Adrenal gland (tissue), 12 donors: ENCODE data around the gene PRICKLE2. TPM values are rescaled to one million over a fixed set of nuclear protein-coding genes. Genes with fewer than 3 reads are reported as not detected.

Experiments
- DNase-seq, 7 donors: peaks; one replicate each; pipeline ENCODE4 v3.0.0-alpha.2; 2019 to 2020
- H3K27ac ChIP-seq, 5 donors: fragments of 200-600 bp; sonication (generic) in 4 of 5; 1 replicate in 3 of 5; 2 replicates in 2 of 5; pipeline versions ENCODE4 v1.5.1 to v1.8.0; 2016 to 2020; ENCODE audit warnings: mild to moderate bottlenecking in 1 of 5
- H3K27me3 ChIP-seq: fragments of 200-600 bp; 2 replicates; pipeline ENCODE4 v1.8.0; 2021
- H3K36me3 ChIP-seq, 2 donors: fragments of 200-600 bp; replicated peaks in 1 of 2; 1 replicate in 1 of 2; 2 replicates in 1 of 2; pipeline versions ENCODE4 v1.5.1 to v1.8.0; 2018 to 2022
- H3K4me1 ChIP-seq, 2 donors: fragments of 200-600 bp; replicated peaks in 1 of 2; 1 replicate in 1 of 2; 2 replicates in 1 of 2; pipeline versions ENCODE4 v1.5.1 to v1.8.0; 2018 to 2021
- H3K4me3 ChIP-seq, 4 donors: fragments of 200-600 bp; sonication (generic) in 3 of 4; one replicate each; pipeline ENCODE4 v1.5.1; 2016 to 2018
- H3K9me3 ChIP-seq, 3 donors: fragments of 200-600 bp; sonication (generic) in 1 of 3; replicated peaks in 1 of 3; 1 replicate in 2 of 3; 2 replicates in 1 of 3; pipeline versions ENCODE4 v1.5.1 to v1.8.0; 2016 to 2021
- POLR2A ChIP-seq, 2 donors: fragments of 450-650 bp; IDR thresholded peaks; one replicate each; pipeline ENCODE4 v1.6.1; 2017; ENCODE audit warnings: antibody characterized with exemption in 2 of 2, mild to moderate bottlenecking in 2 of 2, moderate library complexity in 1 of 2
- WGBS, 4 donors: extraction: QIAGEN DNeasy Blood & Tissue Kit in 2 of 4; methylation state at CpG; one replicate each; pipeline versions ENCODE4 v1.1.5 to v1.1.7; 2013 to 2017; 5-methylcytosine and 5-hydroxymethylcytosine counted together
- intact Hi-C, 2 donors: fragments of 100-400 bp; cut with DNase I; formaldehyde crosslinking; loops; one replicate each; pipeline versions ENCODE4 v1.14.1 to v1.15.0; 2022 to 2023
- polyA plus RNA-seq, 3 donors: library from polyadenylated mRNA; stranded (reverse); fragments of 200-250 nt in 2 of 3; fragments of 350-450 nt in 1 of 3; fragmentation: Illumina TruSeq in 1 of 3; extraction: RNeasy Lipid Tissue Mini Kit (QIAGEN cat#74804) in 1 of 3; gene quantifications; one replicate each; pipeline ENCODE4 v1.2.3, GENCODE V29; 2013 to 2014
- total RNA-seq, 9 donors: library from RNA; depleted of rRNA in 4 of 9; stranded (reverse); fragments of >200 nt in 4 of 9; fragments of 120-200 nt in 1 of 9; fragmentation: NEBNext Ultra II Directional in 1 of 9; extraction: Animal tissue kit (Norgen Biotek cat#: 25700) in 1 of 9; gene quantifications; one replicate each; pipeline versions ENCODE4 v1.1.0 to v1.2.4, GENCODE V29; 2013 to 2023
- TF ChIP-seq, protein P1 (sequence below), 6 experiments: fragments of 450-650 bp in 4 of 6; fragments of 200-600 bp in 2 of 6; sonication (generic) in 1 of 6; IDR thresholded peaks; 1 replicate in 5 of 6; 2 replicates in 1 of 6; pipeline versions ENCODE4 v1.5.1 to v1.8.0; 2016 to 2021; ENCODE audit warnings: antibody characterized with exemption in 6 of 6, mild to moderate bottlenecking in 2 of 6, moderate library complexity in 1 of 6
- donor health status: healthy with polysubstance abuse.
- donor health status: Bipolar disorder and iron deficiency.
- donor health status: DM: yes; HTN: yes; CAD: no.
- donor health status: DM: no; HTN: no; CAD: no.
- donor health status: DM: no; HTN: no; CAD: no.
- donor health status: DM: yes; HTN: yes; CAD: no.

Gene PRICKLE2
- total and polyA plus RNA-seq, 12 donors, result 1.3 to 15.7 (median 8.1) TPM

DNA sequence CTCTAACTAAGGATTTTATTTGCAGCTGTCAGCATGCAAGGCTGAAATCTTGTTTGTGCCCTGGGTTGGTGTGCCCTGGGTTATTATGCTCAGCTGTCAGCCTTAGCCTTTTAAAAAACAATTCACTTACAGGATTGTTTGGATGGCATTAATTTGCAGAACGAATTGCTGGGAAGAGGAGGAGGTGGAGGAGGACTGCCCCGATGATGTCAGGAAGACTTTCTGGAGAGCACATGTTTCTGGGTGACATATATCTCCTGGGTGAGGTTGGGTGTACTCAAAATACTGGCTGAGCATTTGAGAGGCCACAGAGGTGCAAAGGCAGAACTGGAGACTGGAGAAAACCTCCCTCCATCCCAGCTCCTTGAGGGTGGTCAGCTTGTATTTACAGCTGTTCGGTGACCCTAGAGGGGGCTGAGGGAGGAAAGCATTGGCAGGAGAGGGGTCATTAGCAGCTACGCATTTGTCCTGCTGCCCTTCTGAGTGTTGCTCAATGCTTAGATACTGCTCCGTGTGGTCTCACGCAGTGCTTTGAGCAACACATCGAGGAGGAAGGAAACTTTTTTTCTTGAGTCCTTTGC lies 142.2 kb downstream of the PRICKLE2 start:
- intact Hi-C loops, result no loop called here
- 59 to 67% (median 64%) methylated on average over 6 to 7 of the region's 7 CpGs for WGBS, 4 donors
- no peaks in the 10 kb centered on the region for H3K9me3 ChIP-seq
- peak overlapping the region in 2 of 5 donors; percentile 24 to 48 for H3K27ac ChIP-seq
- no peaks in the 10 kb centered on the region for H3K27me3 ChIP-seq
- TF ChIP-seq POLR2A (IDR thresholded peaks at IDR 0.05), result no peak
- TF ChIP-seq, protein P1, sequence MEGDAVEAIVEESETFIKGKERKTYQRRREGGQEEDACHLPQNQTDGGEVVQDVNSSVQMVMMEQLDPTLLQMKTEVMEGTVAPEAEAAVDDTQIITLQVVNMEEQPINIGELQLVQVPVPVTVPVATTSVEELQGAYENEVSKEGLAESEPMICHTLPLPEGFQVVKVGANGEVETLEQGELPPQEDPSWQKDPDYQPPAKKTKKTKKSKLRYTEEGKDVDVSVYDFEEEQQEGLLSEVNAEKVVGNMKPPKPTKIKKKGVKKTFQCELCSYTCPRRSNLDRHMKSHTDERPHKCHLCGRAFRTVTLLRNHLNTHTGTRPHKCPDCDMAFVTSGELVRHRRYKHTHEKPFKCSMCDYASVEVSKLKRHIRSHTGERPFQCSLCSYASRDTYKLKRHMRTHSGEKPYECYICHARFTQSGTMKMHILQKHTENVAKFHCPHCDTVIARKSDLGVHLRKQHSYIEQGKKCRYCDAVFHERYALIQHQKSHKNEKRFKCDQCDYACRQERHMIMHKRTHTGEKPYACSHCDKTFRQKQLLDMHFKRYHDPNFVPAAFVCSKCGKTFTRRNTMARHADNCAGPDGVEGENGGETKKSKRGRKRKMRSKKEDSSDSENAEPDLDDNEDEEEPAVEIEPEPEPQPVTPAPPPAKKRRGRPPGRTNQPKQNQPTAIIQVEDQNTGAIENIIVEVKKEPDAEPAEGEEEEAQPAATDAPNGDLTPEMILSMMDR (IDR thresholded peaks at IDR 0.05), result no peak
- DNase-seq, result no peak
- no peak overlapping the region for H3K4me3 ChIP-seq
- H3K4me1 ChIP-seq, result peaks cover 0 to 8% of the 10 kb centered on the region in 2 donors
- no peaks in the 10 kb centered on the region for H3K36me3 ChIP-seq

DNA sequence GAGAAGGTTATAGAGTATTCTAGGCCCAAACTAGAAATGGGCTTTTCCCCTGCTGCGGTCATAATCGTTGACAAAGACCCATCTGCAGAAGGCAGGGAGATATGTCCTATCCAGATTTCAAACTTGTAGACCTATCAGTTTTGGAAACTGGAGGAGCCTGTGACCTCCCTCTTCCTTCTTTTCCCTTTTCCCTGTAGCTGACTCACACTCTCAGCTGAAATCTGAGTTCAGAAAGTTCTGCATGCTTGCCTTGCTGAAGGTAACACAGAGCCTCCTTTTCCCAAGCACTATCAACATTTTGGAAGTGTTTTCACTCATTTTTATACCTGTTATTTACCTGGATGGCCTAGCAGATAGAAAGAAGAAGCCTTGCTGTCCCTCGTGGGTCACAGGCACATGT lies 142.9 kb downstream of the PRICKLE2 start:
- DNase-seq, result no peak
- Histone ChIP-seq H3K9me3 (no peaks in the 10 kb centered on the region), H3K27me3 (no peaks in the 10 kb centered on the region), H3K27ac (peak overlapping the region in 2 of 5 donors; percentile 24 to 48), H3K4me1 (peaks cover 0 to 7% of the 10 kb centered on the region in 2 donors), H3K4me3 (no peak overlapping the region), H3K36me3 (no peaks in the 10 kb centered on the region)
- intact Hi-C loops, result no loop called here
- WGBS, 4 donors, result 78 to 84% (median 81%) methylated on average over 3 of the region's 3 CpGs
- no peak for TF ChIP-seq POLR2A (IDR thresholded peaks at IDR 0.05)
- TF ChIP-seq, protein P1 (IDR thresholded peaks at IDR 0.05), result no peak

DNA sequence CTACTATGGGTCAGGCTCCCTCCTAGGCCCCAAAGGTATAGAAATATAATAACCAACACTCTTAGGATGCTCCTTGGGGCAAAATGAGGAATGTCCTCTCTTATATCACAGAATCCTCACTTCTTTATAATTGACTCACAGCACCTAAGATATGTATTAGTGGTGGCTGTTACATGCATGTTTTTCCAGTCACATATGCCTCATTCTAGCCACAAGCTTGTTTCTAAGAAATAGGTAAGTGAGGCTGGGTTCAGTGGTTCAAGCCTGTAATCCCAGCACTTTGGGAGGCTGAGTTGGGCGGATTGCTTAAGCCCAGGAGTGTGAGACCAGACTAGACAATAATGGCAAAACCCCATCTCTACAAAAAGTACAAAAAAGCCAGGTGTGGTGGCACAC lies 144.0 kb downstream of the PRICKLE2 start:
- H3K9me3 ChIP-seq, result no peaks in the 10 kb centered on the region
- H3K4me1 ChIP-seq, result peaks cover 0 to 7% of the 10 kb centered on the region in 2 donors
- no peak for TF ChIP-seq POLR2A (IDR thresholded peaks at IDR 0.05)
- TF ChIP-seq, protein P1 (IDR thresholded peaks at IDR 0.05), result no peak
- intact Hi-C loops, result no loop called here
- WGBS, 4 donors, result 86 to 100% (median 95%) methylated on average over 1 of the region's 1 CpG
- H3K27me3 ChIP-seq, result no peaks in the 10 kb centered on the region
- no peak for DNase-seq
- no peak overlapping the region for H3K27ac ChIP-seq
- no peaks in the 10 kb centered on the region for H3K36me3 ChIP-seq
- H3K4me3 ChIP-seq, result no peak overlapping the region

DNA sequence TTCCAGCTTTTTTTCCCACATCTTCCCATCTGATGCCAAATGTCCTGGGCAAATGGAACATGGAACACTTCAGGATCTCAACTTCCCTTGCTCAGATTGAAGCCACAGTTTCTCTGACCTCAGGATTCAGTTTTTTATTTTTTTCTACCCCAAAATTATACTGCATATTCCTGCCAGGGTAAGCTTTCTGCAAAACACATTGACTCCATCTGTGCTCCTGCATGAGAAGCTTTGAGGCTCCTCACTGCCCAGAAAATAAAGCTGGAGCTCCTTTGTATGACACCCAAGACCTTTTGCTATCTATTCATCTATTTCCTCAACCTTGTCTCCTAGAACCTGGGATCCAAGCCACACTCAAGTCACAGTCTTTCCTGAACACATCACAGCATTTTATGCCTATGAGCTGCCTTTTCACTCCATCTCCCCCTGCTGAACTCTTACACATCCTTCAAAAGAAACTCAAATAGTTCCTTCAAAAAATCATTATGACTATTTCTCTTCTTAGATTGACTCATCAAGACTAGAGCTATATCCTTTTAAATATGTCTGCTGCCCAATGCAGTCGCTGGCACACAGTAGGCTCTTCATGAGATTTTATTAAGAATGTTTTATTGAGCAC lies 144.5 kb downstream of the PRICKLE2 start:
- H3K36me3 ChIP-seq, result no peaks in the 10 kb centered on the region
- intact Hi-C loops, result no loop called here
- no peak for TF ChIP-seq POLR2A (IDR thresholded peaks at IDR 0.05)
- TF ChIP-seq, protein P1 (IDR thresholded peaks at IDR 0.05), result no peak
- no peak overlapping the region for H3K4me3 ChIP-seq
- no peaks in the 10 kb centered on the region for H3K9me3 ChIP-seq
- H3K27ac ChIP-seq, result no peak overlapping the region
- no peaks in the 10 kb centered on the region for H3K27me3 ChIP-seq
- peaks cover 0 to 7% of the 10 kb centered on the region in 2 donors for H3K4me1 ChIP-seq
- 71 to 89% (median 76%) methylated on average over 1 of the region's 1 CpG for WGBS, 4 donors
- DNase-seq, result no peak
